Measurements from ENCODE around the gene C17orf78.
"Not testable (repeated sequence)": the region's sequence is repeated elsewhere in the genome, so short reads cannot be mapped to it uniquely, and the experiment has no call there.

The C17orf78 gene

DNA sequence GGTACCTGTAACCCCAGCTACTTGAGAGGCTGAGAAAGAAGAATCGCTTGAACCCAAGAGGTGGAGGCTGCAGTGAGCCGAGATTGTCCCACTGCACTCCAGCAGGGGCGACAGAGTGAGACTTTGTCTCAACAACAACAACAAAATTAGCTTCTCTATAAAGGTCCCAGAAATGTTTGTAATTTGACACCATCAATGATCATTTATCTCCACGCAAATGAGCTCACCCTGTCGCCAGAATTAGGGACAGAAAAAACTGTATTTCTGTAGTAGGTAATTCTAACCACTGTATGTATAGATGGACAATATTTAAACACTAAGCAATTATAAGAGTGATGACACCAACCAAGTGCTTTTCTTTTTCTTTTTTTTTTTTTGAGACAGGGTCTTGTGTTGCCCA is 10.7 kb downstream of the C17orf78 start:
- DNase-seq (ENCODE audit: low spot score), result no peak

- no peak for DNase-seq (ENCODE audit: low spot score)
Observed at GRCh38 chr17:37388266-37388665, 12.5 kb downstream of the C17orf78 start.

DNA sequence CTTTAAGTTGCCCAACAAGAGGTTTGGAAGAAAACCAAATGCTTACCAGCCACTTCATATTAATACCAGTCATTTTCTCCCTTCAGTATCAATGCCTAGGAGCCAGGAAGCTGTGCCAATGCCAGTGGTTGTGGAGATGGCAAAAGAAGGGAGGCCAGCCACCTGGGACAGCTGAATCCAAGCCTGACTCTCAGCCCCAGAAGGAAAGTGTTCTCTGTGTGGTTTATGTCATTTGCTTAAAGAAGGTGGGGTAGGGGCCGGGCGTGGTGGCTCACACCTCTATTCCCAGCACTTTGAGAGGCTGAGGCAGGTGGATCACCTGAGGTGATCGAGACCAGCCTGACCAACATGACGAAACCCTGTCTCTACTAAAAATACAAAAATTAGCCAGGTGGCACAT is 13.4 kb downstream of the C17orf78 start:
- no peak for DNase-seq (ENCODE audit: low spot score)

DNA sequence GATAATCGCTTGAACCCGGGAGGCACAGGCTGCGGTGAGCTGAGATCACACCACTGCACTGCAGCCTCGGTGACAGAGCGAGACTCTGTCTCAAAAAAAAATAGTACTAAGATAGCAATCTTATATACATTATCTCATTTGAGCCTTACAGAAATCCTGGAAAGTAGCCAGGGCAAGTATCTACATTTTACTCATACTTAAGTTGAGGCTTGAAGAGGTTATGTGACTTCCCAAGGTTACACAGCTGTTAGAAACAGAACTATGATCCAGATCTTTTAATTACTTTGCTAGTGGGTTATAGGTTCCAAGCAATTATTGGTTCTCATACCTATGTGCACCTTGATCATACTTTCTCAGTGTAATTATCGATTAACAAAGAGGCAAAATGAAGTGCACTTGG is 15.4 kb downstream of the C17orf78 start:
- DNase-seq (ENCODE audit: low spot score), result no peak

DNA sequence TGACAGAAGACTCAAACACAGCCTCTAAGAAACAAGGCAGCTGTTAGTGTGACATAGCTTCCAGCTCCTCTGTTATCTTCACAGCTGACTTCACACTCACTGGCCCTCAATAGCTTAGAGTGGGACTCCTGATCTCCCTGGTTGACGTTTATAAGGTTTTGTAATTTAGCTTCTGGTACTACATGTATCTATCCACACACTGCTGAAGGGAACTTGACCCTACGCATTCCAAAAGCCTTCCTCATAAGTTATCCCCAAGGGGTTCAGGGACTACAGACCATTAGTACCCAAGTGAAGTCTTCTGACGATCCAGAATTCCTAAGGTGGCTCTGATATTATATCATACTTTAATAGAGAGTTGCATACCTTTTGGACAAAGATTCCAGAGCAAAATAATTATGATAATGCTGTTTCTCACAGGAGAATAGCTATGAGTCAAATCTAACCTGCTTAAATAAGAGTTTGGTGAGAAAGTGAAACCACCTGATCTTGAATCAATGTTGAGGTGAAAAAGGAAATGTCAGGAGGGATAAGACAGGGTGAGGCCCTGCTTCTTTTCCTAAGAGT is 16.3 kb downstream of the C17orf78 start:
- DNase-seq (ENCODE audit: low spot score), result no peak

- no peak for DNase-seq (ENCODE audit: low spot score)
Observed at GRCh38 chr17:37393352-37393751, 17.6 kb downstream of the C17orf78 start.

- DNase-seq (ENCODE audit: low spot score), result no peak
Observed at GRCh38 chr17:37399265-37399803, 23.5 kb downstream of the C17orf78 start.

DNA sequence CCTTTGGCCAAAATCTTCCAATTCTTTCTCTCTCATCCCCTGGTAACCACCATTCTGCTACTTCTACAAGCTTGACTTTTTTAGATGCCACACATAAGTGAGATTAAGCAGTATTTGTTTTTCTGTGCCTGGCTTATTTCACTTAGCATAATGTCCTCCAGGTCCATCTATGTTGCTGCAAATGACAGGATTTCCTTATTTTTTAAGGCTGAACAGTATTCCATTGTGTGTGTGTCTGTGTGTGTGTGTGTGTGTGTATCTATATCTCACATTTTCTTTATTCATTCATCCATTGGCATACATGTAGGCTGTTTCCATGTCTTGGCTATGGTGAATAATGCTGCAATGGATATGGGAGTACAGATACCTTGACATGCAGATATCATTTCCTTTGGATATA is 24.7 kb downstream of the C17orf78 start:
- DNase-seq (ENCODE audit: low spot score), result no peak

GRCh38 chr17:37405522-37405921 is 29.7 kb downstream of the C17orf78 start:
- DNase-seq (ENCODE audit: low spot score), result not testable (repeated sequence)

DNA sequence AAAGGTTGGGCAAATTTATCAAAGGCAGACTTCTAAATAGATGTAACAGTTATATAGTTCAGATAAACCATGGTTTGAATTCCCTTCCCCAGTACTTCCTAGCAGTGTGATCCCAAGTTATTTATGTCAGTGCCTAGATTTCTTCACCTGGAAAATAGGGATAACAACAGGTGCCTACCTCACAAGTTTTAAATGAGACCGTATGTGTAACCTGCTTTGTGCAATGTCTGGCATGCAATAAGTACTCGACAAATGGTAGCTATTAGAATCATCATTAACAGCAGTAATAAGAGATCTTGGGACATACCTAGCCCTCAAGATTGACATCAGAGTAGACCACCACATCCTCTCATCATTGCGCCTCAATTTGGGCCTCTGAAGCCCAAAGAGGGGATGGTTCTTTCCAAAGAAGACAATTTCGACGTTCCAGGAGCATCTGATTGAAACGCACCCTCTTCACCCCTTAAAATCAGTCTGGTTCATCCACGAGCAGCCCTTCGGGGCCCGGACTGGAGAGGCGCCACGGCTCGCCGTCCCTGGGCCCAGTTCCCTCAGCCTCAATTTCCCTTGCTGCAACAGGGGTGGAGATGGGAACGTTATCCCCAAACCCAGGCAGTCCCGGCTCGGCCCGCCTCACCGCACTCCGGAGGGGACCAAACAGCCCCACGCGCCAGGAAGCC is 30.3 kb downstream of the C17orf78 start:
- DNase-seq (ENCODE audit: low spot score), result no peak

- peak; percentile 97 for DNase-seq (ENCODE audit: low spot score)
Observed at GRCh38 chr17:37406635-37407461, 31.1 kb downstream of the C17orf78 start, which contains the start of the genes ACACA and TADA2A. Gene ACACA, minus strand, starts transcription at chr17:37406836. Its CDS starts 537 bp downstream, at chr17:37406299. Gene TADA2A, plus strand, starts transcription at chr17:37406886. Its CDS starts 4,480 bp downstream, at chr17:37411366.

DNA sequence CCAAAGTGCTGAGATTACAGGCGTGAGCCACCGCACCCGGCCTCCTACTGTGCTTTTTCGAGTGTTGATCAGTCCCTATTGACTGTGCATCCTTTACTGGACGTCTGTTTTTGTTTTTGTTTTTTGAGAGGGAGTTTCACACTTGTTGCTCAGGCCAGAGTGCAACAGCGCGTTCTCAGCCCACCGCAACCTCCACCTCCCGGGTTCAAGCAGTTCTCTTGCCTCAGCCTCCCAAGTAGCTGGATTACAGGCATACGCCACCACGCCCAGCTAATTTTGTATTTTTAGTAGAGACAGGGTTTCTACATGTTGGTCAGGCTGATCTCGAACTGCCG is 32.3 kb downstream of the C17orf78 start:
- DNase-seq (ENCODE audit: low spot score), result not testable (repeated sequence)

DNA sequence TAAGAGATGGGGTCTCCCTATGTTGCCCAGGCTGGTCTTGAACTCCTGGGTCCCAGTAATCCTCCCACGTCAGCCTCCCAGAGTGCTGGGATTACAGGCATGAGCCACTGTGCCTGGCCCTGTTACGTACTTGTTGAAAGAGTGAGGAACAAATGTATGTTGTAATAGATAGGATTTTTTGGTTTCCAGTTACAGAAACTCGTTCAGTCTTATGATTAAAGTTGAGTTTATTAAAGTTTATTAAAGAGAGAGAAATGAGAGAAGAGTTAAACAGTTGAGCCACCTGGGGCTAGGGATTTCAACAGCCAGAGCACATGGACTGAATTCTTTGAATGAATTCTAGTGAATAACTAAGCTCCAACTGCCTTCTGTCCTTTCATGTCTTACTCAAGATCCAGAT is 34.6 kb downstream of the C17orf78 start:
- no peak for DNase-seq (ENCODE audit: low spot score)

- DNase-seq (ENCODE audit: low spot score), result no peak
Observed at GRCh38 chr17:37413875-37414519, 38.2 kb downstream of the C17orf78 start.

- DNase-seq (ENCODE audit: low spot score), result no peak
Observed at GRCh38 chr17:37417852-37418251, 42.1 kb downstream of the C17orf78 start.

- DNase-seq (ENCODE audit: low spot score), result no peak
Observed at GRCh38 chr17:37422971-37423625, 47.3 kb downstream of the C17orf78 start.

GRCh38 chr17:37425268-37425667 is 49.5 kb downstream of the C17orf78 start:
- DNase-seq (ENCODE audit: low spot score), result no peak

- no peak for DNase-seq (ENCODE audit: low spot score)
Observed at GRCh38 chr17:37429039-37429438, 53.3 kb downstream of the C17orf78 start.

DNA sequence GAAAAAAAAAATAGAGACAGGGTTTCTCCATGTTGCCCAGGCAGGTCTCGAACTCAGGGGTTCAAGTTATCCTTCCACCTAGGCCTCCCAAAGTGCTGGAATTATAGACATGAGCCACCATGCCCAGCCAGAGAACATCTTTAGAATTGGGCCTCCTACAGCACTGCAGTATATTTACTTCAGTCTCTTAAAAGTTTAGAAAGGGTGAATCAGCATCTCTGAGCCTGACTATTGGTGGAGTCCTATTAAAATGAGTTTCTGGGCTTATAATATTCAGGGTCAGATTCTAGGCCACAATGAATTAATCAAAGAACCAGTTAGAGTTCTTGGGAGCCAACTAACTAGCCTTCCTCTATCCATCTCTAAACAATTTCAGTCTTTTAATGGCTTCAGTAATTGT is 53.7 kb downstream of the C17orf78 start:
- DNase-seq (ENCODE audit: low spot score), result no peak

DNA sequence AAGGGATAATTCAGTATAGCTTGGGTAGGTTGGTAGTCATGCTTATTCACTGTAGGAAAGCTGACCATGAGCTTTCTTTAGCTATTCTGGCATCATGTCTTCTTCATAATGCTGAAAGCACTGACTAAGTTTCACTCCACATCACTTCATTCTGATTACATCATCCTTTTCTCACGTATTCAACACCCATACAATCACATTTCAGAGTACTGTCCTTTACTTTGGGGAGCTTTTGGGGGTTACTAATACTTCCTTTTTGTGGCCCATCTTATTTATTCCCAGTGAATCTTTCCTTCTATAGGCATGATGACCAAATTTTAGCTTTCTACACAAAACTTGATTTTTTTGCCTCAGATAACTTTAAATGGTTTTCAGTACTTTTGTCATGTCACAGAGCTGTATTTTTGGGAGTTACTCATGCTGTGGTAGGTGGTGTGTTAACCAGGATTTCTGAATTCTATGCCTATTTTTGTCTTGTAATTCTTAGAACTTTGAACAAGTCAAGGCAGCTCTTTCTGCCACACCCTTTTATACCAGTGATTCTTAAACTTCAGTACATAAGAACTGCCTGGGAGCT is 54.4 kb downstream of the C17orf78 start:
- DNase-seq (ENCODE audit: low spot score), result no peak

DNA sequence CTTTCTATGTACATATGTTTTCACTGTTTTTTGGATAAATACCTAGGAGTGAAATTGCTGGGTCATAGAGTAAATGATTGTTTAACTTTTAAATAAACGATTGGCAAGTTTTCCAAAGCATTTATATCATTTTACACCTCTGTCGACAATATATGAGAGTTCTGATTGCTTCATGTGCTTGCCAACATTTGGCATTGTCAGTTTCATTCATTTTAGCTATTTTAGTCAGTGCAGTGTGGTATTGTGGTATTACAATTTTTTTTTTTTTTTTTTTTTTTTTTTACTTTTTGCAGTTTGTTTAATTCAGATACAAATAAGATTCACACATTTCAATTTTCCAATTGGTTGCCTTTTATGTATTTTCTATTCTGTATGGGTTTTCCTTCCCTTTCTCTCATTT is 56.9 kb downstream of the C17orf78 start:
- DNase-seq (ENCODE audit: low spot score), result no peak
